Skeletal muscle tissue (tissue), 4 donors: ENCODE measurements around the gene GRM3. TPM values are rescaled to one million over a fixed set of nuclear protein-coding genes. Genes with fewer than 3 reads are reported as not detected.
A peak's percentile ranks its signal among the peaks of the same experiment; 100 is the strongest.

ENCODE experiments used
- H3K27ac ChIP-seq: one replicate; pipeline ENCODE4 v1.7.0; 2013; ENCODE audit warnings: mild to moderate bottlenecking, low read depth, low read length, inconsistent platforms
- H3K27me3 ChIP-seq, 3 donors: one replicate each; pipeline ENCODE4 v1.7.0; 2013; ENCODE audit warnings: low read length in 3 of 3; ENCODE audit not compliant: control insufficient read depth in 3 of 3, insufficient read depth in 3 of 3
- H3K36me3 ChIP-seq, 3 donors: one replicate each; pipeline ENCODE4 v1.7.0; 2013; ENCODE audit warnings: low read length in 3 of 3; ENCODE audit not compliant: control insufficient read depth in 3 of 3, insufficient read depth in 3 of 3
- H3K4me1 ChIP-seq, 3 donors: one replicate each; pipeline ENCODE4 v1.7.0; 2013; ENCODE audit warnings: low read length in 3 of 3, mild to moderate bottlenecking in 3 of 3; ENCODE audit not compliant: control insufficient read depth in 3 of 3, insufficient read depth in 3 of 3
- H3K4me3 ChIP-seq, 3 donors: one replicate each; pipeline ENCODE4 v1.7.0; 2013; ENCODE audit warnings: low read length in 3 of 3
- H3K9ac ChIP-seq, 3 donors: one replicate each; pipeline ENCODE4 v1.7.0; 2013; ENCODE audit warnings: low read length in 3 of 3, mild to moderate bottlenecking in 3 of 3, moderate library complexity in 2 of 3, low read depth in 1 of 3
- H3K9me3 ChIP-seq, 3 donors: one replicate each; pipeline ENCODE4 v1.7.0; 2013; ENCODE audit warnings: low read length in 3 of 3; ENCODE audit not compliant: control insufficient read depth in 3 of 3
- total RNA-seq: library from RNA; depleted of rRNA; stranded (reverse); fragments of >200 nt; gene quantifications from one replicate; pipeline ENCODE4 v1.2.3, GENCODE V29; 2014
- donor health status: Osteomylitis.

GRM3 gene
- total RNA-seq, 1 donor from 2014 or later = under 0.01 TPM

- peaks cover 6 to 11% (median 11%) of the 10 kb centered on the region in 3 donors for H3K4me1 ChIP-seq
- no peaks in the 10 kb centered on the region for H3K36me3 ChIP-seq
- no peak overlapping the region for H3K4me3 ChIP-seq
- peaks cover 17 to 19% (median 18%) of the 10 kb centered on the region in 3 donors for H3K27me3 ChIP-seq
- H3K9me3 ChIP-seq = no peaks in the 10 kb centered on the region
- H3K9ac ChIP-seq = no peak overlapping the region
- no peak overlapping the region for H3K27ac ChIP-seq
These were observed 4.5 kb downstream of the GRM3 start for GRCh38 chr7:86648169-86648568.

- H3K9ac ChIP-seq = no peak overlapping the region
- no peaks in the 10 kb centered on the region for H3K36me3 ChIP-seq
- H3K27ac ChIP-seq = no peak overlapping the region
- peak overlapping the region in 1 of 3 donors; percentile 8 for H3K4me3 ChIP-seq
- H3K27me3 ChIP-seq = no peaks in the 10 kb centered on the region
- no peaks in the 10 kb centered on the region for H3K4me1 ChIP-seq
- no peaks in the 10 kb centered on the region for H3K9me3 ChIP-seq
These were observed 10.4 kb downstream of the GRM3 start for GRCh38 chr7:86653919-86654659.

GRCh38 chr7:86657948-86658347 is 14.2 kb downstream of the GRM3 start:
- Histone ChIP-seq H3K9me3 (no peaks in the 10 kb centered on the region), H3K4me3 (no peak overlapping the region), H3K9ac (no peak overlapping the region), H3K27me3 (no peaks in the 10 kb centered on the region), H3K27ac (no peak overlapping the region), H3K36me3 (no peaks in the 10 kb centered on the region), H3K4me1 (no peaks in the 10 kb centered on the region)

- H3K27me3 ChIP-seq = no peaks in the 10 kb centered on the region
- no peaks in the 10 kb centered on the region for H3K36me3 ChIP-seq
- H3K9me3 ChIP-seq = no peaks in the 10 kb centered on the region
- H3K9ac ChIP-seq = no peak overlapping the region
- H3K27ac ChIP-seq = no peak overlapping the region
- no peaks in the 10 kb centered on the region for H3K4me1 ChIP-seq
- no peak overlapping the region for H3K4me3 ChIP-seq
These were observed 17.3 kb downstream of the GRM3 start for GRCh38 chr7:86660950-86661462.

- H3K9ac ChIP-seq = no peak overlapping the region
- no peaks in the 10 kb centered on the region for H3K36me3 ChIP-seq
- H3K4me3 ChIP-seq = no peak overlapping the region
- no peaks in the 10 kb centered on the region for H3K9me3 ChIP-seq
- no peaks in the 10 kb centered on the region for H3K4me1 ChIP-seq
- H3K27me3 ChIP-seq = no peaks in the 10 kb centered on the region
- no peak overlapping the region for H3K27ac ChIP-seq
These were observed 20.8 kb downstream of the GRM3 start for GRCh38 chr7:86664486-86664885.

- no peaks in the 10 kb centered on the region for H3K4me1 ChIP-seq
- H3K9me3 ChIP-seq = no peaks in the 10 kb centered on the region
- no peaks in the 10 kb centered on the region for H3K36me3 ChIP-seq
- no peak overlapping the region for H3K9ac ChIP-seq
- no peak overlapping the region for H3K4me3 ChIP-seq
- no peaks in the 10 kb centered on the region for H3K27me3 ChIP-seq
- H3K27ac ChIP-seq = no peak overlapping the region
These were observed 21.3 kb downstream of the GRM3 start for GRCh38 chr7:86664991-86665390.

- Histone ChIP-seq H3K9ac (no peak overlapping the region), H3K9me3 (no peaks in the 10 kb centered on the region), H3K4me1 (no peaks in the 10 kb centered on the region), H3K27me3 (no peaks in the 10 kb centered on the region), H3K36me3 (no peaks in the 10 kb centered on the region), H3K27ac (no peak overlapping the region), H3K4me3 (no peak overlapping the region)
These were observed 22.0 kb downstream of the GRM3 start for GRCh38 chr7:86665669-86666068.

- no peaks in the 10 kb centered on the region for H3K4me1 ChIP-seq
- H3K4me3 ChIP-seq = no peak overlapping the region
- no peaks in the 10 kb centered on the region for H3K27me3 ChIP-seq
- no peaks in the 10 kb centered on the region for H3K36me3 ChIP-seq
- no peak overlapping the region for H3K27ac ChIP-seq
- no peaks in the 10 kb centered on the region for H3K9me3 ChIP-seq
- no peak overlapping the region for H3K9ac ChIP-seq
These were observed 24.0 kb downstream of the GRM3 start for GRCh38 chr7:86667732-86668131.

- H3K4me1 ChIP-seq = no peaks in the 10 kb centered on the region
- H3K9me3 ChIP-seq = no peaks in the 10 kb centered on the region
- no peak overlapping the region for H3K27ac ChIP-seq
- no peaks in the 10 kb centered on the region for H3K36me3 ChIP-seq
- H3K4me3 ChIP-seq = no peak overlapping the region
- no peak overlapping the region for H3K9ac ChIP-seq
- H3K27me3 ChIP-seq = no peaks in the 10 kb centered on the region
These were observed 24.6 kb downstream of the GRM3 start for GRCh38 chr7:86668315-86668714.

GRCh38 chr7:86687831-86688230 is 44.1 kb downstream of the GRM3 start:
- Histone ChIP-seq H3K4me1 (no peaks in the 10 kb centered on the region), H3K9ac (no peak overlapping the region), H3K36me3 (no peaks in the 10 kb centered on the region), H3K27me3 (no peaks in the 10 kb centered on the region), H3K4me3 (no peak overlapping the region), H3K27ac (no peak overlapping the region), H3K9me3 (no peaks in the 10 kb centered on the region)
